ENCODE results near the gene QRICH2. TPM values are rescaled to one million over a fixed set of nuclear protein-coding genes. Genes with fewer than 3 reads are reported as not detected.

The QRICH2 gene
- total and polyA plus RNA-seq, 9 of the 15 experiments (the other 6 are each of a cell fraction or from before 2014, with no cell fraction given): 0.03 to 1.6 (median 0.81) TPM

DNA sequence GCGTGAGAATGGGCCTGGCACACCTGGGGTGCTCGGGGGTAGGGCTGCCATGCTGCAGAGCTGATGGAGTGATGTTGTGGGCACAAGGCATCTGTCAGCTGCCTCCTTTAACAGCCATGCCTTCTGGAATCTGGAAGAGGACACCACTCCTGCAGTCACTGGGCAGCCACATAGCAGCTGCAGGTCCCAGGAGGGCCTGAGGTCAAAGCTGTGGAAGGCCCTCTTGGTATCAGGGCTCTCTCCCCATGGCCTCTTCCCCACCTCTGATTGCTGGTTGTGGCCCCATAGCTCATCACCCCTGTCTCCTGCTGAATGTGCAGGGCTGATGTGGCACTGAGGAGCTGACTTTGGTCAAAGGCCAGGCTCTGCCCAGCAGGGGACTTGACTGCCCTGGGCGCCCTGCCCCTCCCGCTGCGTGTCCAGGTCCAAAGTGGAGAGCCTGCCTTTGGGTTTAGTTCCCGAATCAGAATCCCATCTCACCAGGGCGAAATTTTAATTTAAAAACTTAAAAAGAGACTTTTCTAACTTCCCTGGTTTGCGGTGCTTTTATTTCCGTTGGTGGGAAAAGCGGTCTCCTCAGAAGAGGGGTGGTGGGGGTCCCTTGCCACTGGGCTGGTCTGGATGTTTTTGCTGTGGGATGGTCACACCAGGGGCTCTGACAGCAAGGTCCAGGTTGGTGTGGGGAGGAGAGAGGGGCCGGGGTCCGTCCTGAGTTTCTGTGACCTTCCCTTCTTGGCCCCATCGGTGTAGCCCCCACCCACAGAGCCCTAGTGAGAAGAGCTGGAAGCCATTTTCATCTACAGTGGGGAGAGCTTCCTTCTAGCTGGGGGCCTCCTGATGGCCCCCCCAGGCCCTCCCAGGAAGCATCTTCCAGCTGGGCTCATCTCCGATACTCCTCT lies 37.1 kb downstream of the QRICH2 start:
- intact Hi-C loops (cut with micrococcal nuclease) (no loop called here), in situ Hi-C loops (cut with MboI) (no loop called here)
- Histone ChIP-seq H3K4me2 (ENCODE audit: insufficient read depth, low read length) (no peak overlapping the region), H3K9me1 (ENCODE audit: control insufficient read depth, insufficient read depth, low read length) (no peaks in the 10 kb centered on the region), H3K27ac (ENCODE audit: extremely low read depth, low read depth, low read length) (peak overlapping the region; percentile 38; the same call in 2 of the 3 replicates), H3K79me2 (ENCODE audit: control insufficient read depth, insufficient read depth, low read length) (peaks cover 49% of the 10 kb centered on the region), H3K9ac (ENCODE audit: insufficient read depth in 1 of 2, low read depth in 2 of 2, low read length in 2 of 2) (peak overlapping the region; percentile 13 to 86; a peak in 3 of 4 replicates), H4K20me1 (replicated peaks; ENCODE audit: control insufficient read depth, insufficient read depth, low read length) (no peaks in the 10 kb centered on the region), H3K36me3 (ENCODE audit: control insufficient read depth, insufficient read depth, low read length) (peaks cover 45% of the 10 kb centered on the region), H3K4me3 (no peak overlapping the region), H3K27me3 (ENCODE audit: control insufficient read depth in 2 of 2, insufficient read depth in 2 of 2, low read length in 2 of 2) (no peaks in the 10 kb centered on the region), H3K4me1 (replicated peaks in 1 of 2; ENCODE audit: control insufficient read depth in 2 of 2, insufficient read depth in 2 of 2, low read length in 2 of 2) (peaks cover 38 to 92% of the 10 kb centered on the region in 2 experiments), H2AFZ (ENCODE audit: low read depth, low read length) (no peak overlapping the region), H3K9me3 (replicated peaks; ENCODE audit: control insufficient read depth, insufficient read depth, low read depth, low read length) (no peaks in the 10 kb centered on the region)
- BruUV-seq (replicated peaks): no TSS peak
- 91% methylated on average over 13 of the region's 14 CpGs for WGBS (ENCODE audit: insufficient coverage, low coverage, missing lambda C conversion rate)
- ChIA-PET CTCF (ENCODE audit: low intra/inter-chr PET ratio) (no interaction called here), POLR2A (interaction anchor here (0.5 to 10.6 kb wide), 23 partner anchors 8 to 1293 kb away, joined by 3 to 227 read pairs (median 4); partner anchors contain the start of genes RNF157 and SPHK1)
- DNase-seq (ENCODE audit: extremely low read depth in 1 of 4, low spot score in 3 of 4) (no peak), FAIRE-seq (no peak), ATAC-seq (peak; percentile 1)
- TF ChIP-seq NCOR1 (IDR thresholded peaks at IDR 0.05) (no peak), PCBP1 (IDR thresholded peaks at IDR 0.05; ENCODE audit: low read depth, low read length, poor library complexity, severe bottlenecking) (no peak), FOXK1 (CRISPR knock-in tag; IDR thresholded peaks at IDR 0.05; ENCODE audit: borderline replicate concordance) (peak; percentile 77; the same call in 1 of the 2 replicates), RUNX1 (IDR thresholded peaks at IDR 0.05; ENCODE audit: low read depth) (no peak), ZSCAN29 (IDR thresholded peaks at IDR 0.05) (no peak), MTA3 (IDR thresholded peaks at IDR 0.05; ENCODE audit: borderline replicate concordance) (peak; percentile 28; the same call in 1 of the 2 replicates), SIN3A (IDR thresholded peaks at IDR 0.05; ENCODE audit: borderline replicate concordance in 2 of 2, control insufficient read depth in 1 of 2, low read depth in 2 of 2, low read length in 2 of 2) (0 out of 4 replicates have a peak, but pooled peaks of 1 of the 2 experiments have one; percentile 27), MEF2A (IDR thresholded peaks at IDR 0.05; ENCODE audit: control insufficient read depth, low read depth, low read length) (no peak), CHD1 (IDR thresholded peaks at IDR 0.05; ENCODE audit: low read length) (no peak), CREBBP (IDR thresholded peaks at IDR 0.05; ENCODE audit: low read depth, low read length) (no peak), PML (IDR thresholded peaks at IDR 0.05; ENCODE audit: low read length) (0 out of 2 replicates have a peak, but pooled peaks have one; percentile 47), KDM4B (IDR thresholded peaks at IDR 0.05; ENCODE audit: borderline replicate concordance in 2 of 2, low read depth in 1 of 2) (no peak), GTF2A2 (tag; IDR thresholded peaks at IDR 0.05) (no peak)
- TF ChIP-seq, protein P1, sequence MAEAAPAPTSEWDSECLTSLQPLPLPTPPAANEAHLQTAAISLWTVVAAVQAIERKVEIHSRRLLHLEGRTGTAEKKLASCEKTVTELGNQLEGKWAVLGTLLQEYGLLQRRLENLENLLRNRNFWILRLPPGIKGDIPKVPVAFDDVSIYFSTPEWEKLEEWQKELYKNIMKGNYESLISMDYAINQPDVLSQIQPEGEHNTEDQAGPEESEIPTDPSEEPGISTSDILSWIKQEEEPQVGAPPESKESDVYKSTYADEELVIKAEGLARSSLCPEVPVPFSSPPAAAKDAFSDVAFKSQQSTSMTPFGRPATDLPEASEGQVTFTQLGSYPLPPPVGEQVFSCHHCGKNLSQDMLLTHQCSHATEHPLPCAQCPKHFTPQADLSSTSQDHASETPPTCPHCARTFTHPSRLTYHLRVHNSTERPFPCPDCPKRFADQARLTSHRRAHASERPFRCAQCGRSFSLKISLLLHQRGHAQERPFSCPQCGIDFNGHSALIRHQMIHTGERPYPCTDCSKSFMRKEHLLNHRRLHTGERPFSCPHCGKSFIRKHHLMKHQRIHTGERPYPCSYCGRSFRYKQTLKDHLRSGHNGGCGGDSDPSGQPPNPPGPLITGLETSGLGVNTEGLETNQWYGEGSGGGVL (CRISPR knock-in tag; IDR thresholded peaks at IDR 0.05): no peak
- TF ChIP-seq, protein P2, sequence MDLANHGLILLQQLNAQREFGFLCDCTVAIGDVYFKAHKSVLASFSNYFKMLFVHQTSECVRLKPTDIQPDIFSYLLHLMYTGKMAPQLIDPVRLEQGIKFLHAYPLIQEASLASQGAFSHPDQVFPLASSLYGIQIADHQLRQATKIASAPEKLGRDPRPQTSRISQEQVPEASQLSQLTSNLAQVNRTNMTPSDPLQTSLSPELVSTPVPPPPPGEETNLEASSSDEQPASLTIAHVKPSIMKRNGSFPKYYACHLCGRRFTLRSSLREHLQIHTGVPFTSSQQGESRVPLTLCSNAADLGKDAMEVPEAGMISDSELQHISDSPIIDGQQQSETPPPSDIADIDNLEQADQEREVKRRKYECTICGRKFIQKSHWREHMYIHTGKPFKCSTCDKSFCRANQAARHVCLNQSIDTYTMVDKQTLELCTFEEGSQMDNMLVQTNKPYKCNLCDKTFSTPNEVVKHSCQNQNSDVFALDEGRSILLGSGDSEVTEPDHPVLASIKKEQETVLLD (IDR thresholded peaks at IDR 0.05): no peak
- TF ChIP-seq, protein P3, sequence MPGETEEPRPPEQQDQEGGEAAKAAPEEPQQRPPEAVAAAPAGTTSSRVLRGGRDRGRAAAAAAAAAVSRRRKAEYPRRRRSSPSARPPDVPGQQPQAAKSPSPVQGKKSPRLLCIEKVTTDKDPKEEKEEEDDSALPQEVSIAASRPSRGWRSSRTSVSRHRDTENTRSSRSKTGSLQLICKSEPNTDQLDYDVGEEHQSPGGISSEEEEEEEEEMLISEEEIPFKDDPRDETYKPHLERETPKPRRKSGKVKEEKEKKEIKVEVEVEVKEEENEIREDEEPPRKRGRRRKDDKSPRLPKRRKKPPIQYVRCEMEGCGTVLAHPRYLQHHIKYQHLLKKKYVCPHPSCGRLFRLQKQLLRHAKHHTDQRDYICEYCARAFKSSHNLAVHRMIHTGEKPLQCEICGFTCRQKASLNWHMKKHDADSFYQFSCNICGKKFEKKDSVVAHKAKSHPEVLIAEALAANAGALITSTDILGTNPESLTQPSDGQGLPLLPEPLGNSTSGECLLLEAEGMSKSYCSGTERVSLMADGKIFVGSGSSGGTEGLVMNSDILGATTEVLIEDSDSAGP (CRISPR knock-in tag; IDR thresholded peaks at IDR 0.05): no peak

Data from K562 (cell line).